Subcutaneous abdominal adipose tissue (tissue), 5 donors: ENCODE results near the gene SLC5A5.

Experiments
- H3K27ac ChIP-seq: one replicate; pipeline ENCODE4 v1.7.0; 2013; ENCODE audit warnings: low read depth, mild to moderate bottlenecking, inconsistent platforms, low read length, moderate library complexity
- H3K27me3 ChIP-seq, 5 donors: one replicate each; pipeline ENCODE4 v1.7.0; 2013; ENCODE audit warnings: low read length in 5 of 5, inconsistent platforms in 1 of 5; ENCODE audit not compliant: control insufficient read depth in 5 of 5, insufficient read depth in 4 of 5
- H3K36me3 ChIP-seq, 5 donors: one replicate each; pipeline ENCODE4 v1.7.0; 2013; ENCODE audit warnings: low read length in 5 of 5; ENCODE audit not compliant: control insufficient read depth in 5 of 5, insufficient read depth in 5 of 5
- H3K4me1 ChIP-seq, 5 donors: one replicate each; pipeline ENCODE4 v1.7.0; 2013; ENCODE audit warnings: low read length in 5 of 5, mild to moderate bottlenecking in 3 of 5, moderate library complexity in 1 of 5; ENCODE audit not compliant: control insufficient read depth in 5 of 5, insufficient read depth in 5 of 5
- H3K4me3 ChIP-seq, 5 donors: one replicate each; pipeline ENCODE4 v1.7.0; 2013; ENCODE audit warnings: low read length in 5 of 5, low read depth in 1 of 5
- H3K9ac ChIP-seq, 5 donors: one replicate each; pipeline ENCODE4 v1.7.0; 2013; ENCODE audit warnings: low read length in 5 of 5, mild to moderate bottlenecking in 4 of 5, moderate library complexity in 3 of 5
- H3K9me3 ChIP-seq, 5 donors: one replicate each; pipeline ENCODE4 v1.7.0; 2013; ENCODE audit warnings: low read length in 5 of 5; ENCODE audit not compliant: control insufficient read depth in 5 of 5
- donor health status: healthy.
- donor health status: healthy.
- donor health status: healthy.
- donor health status: healthy.
- donor health status: healthy.

SLC5A5 gene

GRCh38 chr19:17861542-17862402, 10.0 kb upstream of the SLC5A5 start:
- no peaks in the 10 kb centered on the region for H3K27me3 ChIP-seq
- H3K27ac ChIP-seq, result no peak overlapping the region
- peak overlapping the region in 2 of 5 donors; percentile 40 to 100 for H3K4me3 ChIP-seq

GRCh38 chr19:17862711-17863519, 8.8 kb upstream of the SLC5A5 start:
- Histone ChIP-seq H3K27me3 (no peaks in the 10 kb centered on the region), H3K4me1 (peaks cover 8 to 25% (median 24%) of the 10 kb centered on the region in 5 donors), H3K9me3 (no peaks in the 10 kb centered on the region), H3K9ac (no peak overlapping the region), H3K27ac (no peak overlapping the region), H3K36me3 (peaks cover 0 to 50% (median 49%) of the 10 kb centered on the region in 5 donors), H3K4me3 (no peak overlapping the region)

More at GRCh38 chr19:17861542-17862402, 10.0 kb upstream of the SLC5A5 start:
- H3K36me3 ChIP-seq, result peaks cover 0 to 50% (median 49%) of the 10 kb centered on the region in 5 donors
- H3K9ac ChIP-seq, result peak overlapping the region in 3 of 5 donors; percentile 26 to 98 (median 97)
- H3K9me3 ChIP-seq, result no peaks in the 10 kb centered on the region
- H3K4me1 ChIP-seq, result peaks cover 8 to 25% (median 24%) of the 10 kb centered on the region in 5 donors

GRCh38 chr19:17863520-17864182, 8.1 kb upstream of the SLC5A5 start:
- Histone ChIP-seq H3K9me3 (no peaks in the 10 kb centered on the region), H3K27ac (no peak overlapping the region), H3K9ac (no peak overlapping the region), H3K4me3 (no peak overlapping the region), H3K27me3 (no peaks in the 10 kb centered on the region), H3K36me3 (peaks cover 0 to 50% (median 49%) of the 10 kb centered on the region in 5 donors), H3K4me1 (peaks cover 8 to 25% (median 24%) of the 10 kb centered on the region in 5 donors)

GRCh38 chr19:17865364-17866311, 6.1 kb upstream of the SLC5A5 start:
- no peak overlapping the region for H3K9ac ChIP-seq

GRCh38 chr19:17866312-17866963, 5.3 kb upstream of the SLC5A5 start:
- H3K4me1 ChIP-seq, result peaks cover 0 to 10% (median 5%) of the 10 kb centered on the region in 5 donors
- no peaks in the 10 kb centered on the region for H3K9me3 ChIP-seq
- H3K36me3 ChIP-seq, result peaks cover 0 to 49% (median 46%) of the 10 kb centered on the region in 5 donors
- H3K27me3 ChIP-seq, result peaks cover 8 to 14% (median 9%) of the 10 kb centered on the region in 5 donors
- no peak overlapping the region for H3K4me3 ChIP-seq
- H3K9ac ChIP-seq, result no peak overlapping the region
- no peak overlapping the region for H3K27ac ChIP-seq

More at GRCh38 chr19:17865364-17866311, 6.1 kb upstream of the SLC5A5 start:
- Histone ChIP-seq H3K9me3 (no peaks in the 10 kb centered on the region), H3K36me3 (peaks cover 0 to 50% (median 49%) of the 10 kb centered on the region in 5 donors), H3K27ac (no peak overlapping the region), H3K4me3 (no peak overlapping the region), H3K27me3 (peaks cover under 1 to 6% (median 3%) of the 10 kb centered on the region in 5 donors), H3K4me1 (peaks cover 5 to 18% (median 13%) of the 10 kb centered on the region in 5 donors)

- Histone ChIP-seq H3K9me3 (no peaks in the 10 kb centered on the region), H3K4me3 (no peak overlapping the region), H3K36me3 (peaks cover 0 to 43% (median 41%) of the 10 kb centered on the region in 5 donors), H3K27ac (no peak overlapping the region), H3K9ac (no peak overlapping the region), H3K4me1 (peaks cover 0 to 6% (median 3%) of the 10 kb centered on the region in 5 donors), H3K27me3 (peaks cover 12 to 19% (median 15%) of the 10 kb centered on the region in 5 donors)
Observed at GRCh38 chr19:17866964-17867486, 4.7 kb upstream of the SLC5A5 start.

GRCh38 chr19:17868669-17869068, 3.1 kb upstream of the SLC5A5 start:
- Histone ChIP-seq H3K36me3 (peaks cover 0 to 26% (median 24%) of the 10 kb centered on the region in 5 donors), H3K27me3 (peaks cover 23 to 31% (median 26%) of the 10 kb centered on the region in 5 donors), H3K9ac (no peak overlapping the region), H3K27ac (no peak overlapping the region), H3K4me3 (no peak overlapping the region), H3K9me3 (no peaks in the 10 kb centered on the region), H3K4me1 (peaks cover 0 to 15% (median 8%) of the 10 kb centered on the region in 5 donors)

GRCh38 chr19:17869114-17869608, 2.6 kb upstream of the SLC5A5 start:
- Histone ChIP-seq H3K27me3 (peaks cover 27 to 35% (median 30%) of the 10 kb centered on the region in 5 donors), H3K27ac (no peak overlapping the region), H3K9ac (no peak overlapping the region), H3K36me3 (peaks cover 0 to 21% (median 19%) of the 10 kb centered on the region in 5 donors), H3K9me3 (no peaks in the 10 kb centered on the region), H3K4me3 (no peak overlapping the region), H3K4me1 (peaks cover 0 to 19% (median 12%) of the 10 kb centered on the region in 5 donors)
